ENCODE data around the gene SCN1B. TPM values are rescaled to one million over a fixed set of nuclear protein-coding genes. Genes with fewer than 3 reads are reported as not detected.

Gene SCN1B
- total and polyA plus RNA-seq, 8 donors: 2.9 to 15.1 (median 5.7) TPM

- FAIRE-seq (no peak), DNase-seq (no peak), ATAC-seq (no peak)
- Histone ChIP-seq H3K27me3 (no peaks in the 10 kb centered on the region), H3K27ac (no peak overlapping the region), H3K9me3 (no peaks in the 10 kb centered on the region), H3K4me3 (no peak overlapping the region), H3K36me3 (peaks cover 3 to 41% (median 38%) of the 10 kb centered on the region in 3 donors), H3K4me1 (no peaks in the 10 kb centered on the region)
- intact Hi-C loops (cut with DNase I): no loop called here
- no peak for TF ChIP-seq CTCF (IDR thresholded peaks at IDR 0.05)
- WGBS, 2 donors: 86 to 90% methylated on average over 10 of the region's 10 CpGs
Observed at GRCh38 chr19:35021016-35021415, 9.3 kb upstream of the SCN1B start.

- ATAC-seq (no peak), FAIRE-seq (no peak), DNase-seq (no peak)
- no peaks in the 10 kb centered on the region for H3K9me3 ChIP-seq
- no peaks in the 10 kb centered on the region for H3K4me1 ChIP-seq
- TF ChIP-seq CTCF (IDR thresholded peaks at IDR 0.05): no peak
- no peak overlapping the region for H3K27ac ChIP-seq
- WGBS, 2 donors: 93 to 98% methylated on average over 25 of the region's 25 CpGs
- H3K36me3 ChIP-seq: peaks cover 3 to 41% (median 36%) of the 10 kb centered on the region in 3 donors
- intact Hi-C loops (cut with DNase I): no loop called here
- H3K4me3 ChIP-seq: no peak overlapping the region
- no peaks in the 10 kb centered on the region for H3K27me3 ChIP-seq
Observed at GRCh38 chr19:35021596-35021995, 8.7 kb upstream of the SCN1B start.

GRCh38 chr19:35022460-35022859 is 7.8 kb upstream of the SCN1B start:
- Histone ChIP-seq H3K9me3 (no peaks in the 10 kb centered on the region), H3K4me3 (no peak overlapping the region), H3K4me1 (no peaks in the 10 kb centered on the region), H3K36me3 (peaks cover 3 to 41% (median 36%) of the 10 kb centered on the region in 3 donors), H3K27me3 (no peaks in the 10 kb centered on the region), H3K27ac (no peak overlapping the region)
- DNase-seq: no peak
- no peak for TF ChIP-seq CTCF (IDR thresholded peaks at IDR 0.05)
- FAIRE-seq: no peak
- intact Hi-C loops (cut with DNase I): no loop called here
- 90 to 91% methylated on average over 11 to 14 of the region's 14 CpGs for WGBS, 2 donors
- no peak for ATAC-seq

GRCh38 chr19:35023428-35023827 is 6.8 kb upstream of the SCN1B start:
- no peaks in the 10 kb centered on the region for H3K9me3 ChIP-seq
- intact Hi-C loops (cut with DNase I): no loop called here
- FAIRE-seq (no peak), ATAC-seq (no peak), DNase-seq (no peak)
- H3K4me3 ChIP-seq: no peak overlapping the region
- 86 to 92% methylated on average over 19 of the region's 19 CpGs for WGBS, 2 donors
- H3K27me3 ChIP-seq: no peaks in the 10 kb centered on the region
- no peak overlapping the region for H3K27ac ChIP-seq
- no peak for TF ChIP-seq CTCF (IDR thresholded peaks at IDR 0.05)
- peaks cover 3 to 41% (median 36%) of the 10 kb centered on the region in 3 donors for H3K36me3 ChIP-seq
- no peaks in the 10 kb centered on the region for H3K4me1 ChIP-seq

- Histone ChIP-seq H3K4me1 (no peaks in the 10 kb centered on the region), H3K9me3 (no peaks in the 10 kb centered on the region), H3K36me3 (peaks cover 3 to 38% (median 32%) of the 10 kb centered on the region in 3 donors), H3K27me3 (no peaks in the 10 kb centered on the region), H3K27ac (no peak overlapping the region), H3K4me3 (no peak overlapping the region)
- intact Hi-C loops (cut with DNase I): no loop called here
- FAIRE-seq (no peak), ATAC-seq (no peak), DNase-seq (no peak)
- 92 to 94% methylated on average over 6 of the region's 6 CpGs for WGBS, 2 donors
- TF ChIP-seq CTCF (IDR thresholded peaks at IDR 0.05): no peak
Observed at GRCh38 chr19:35024095-35024494, 6.2 kb upstream of the SCN1B start.
